Heart left ventricle (tissue), 16 donors: Measurements from ENCODE around the gene VSX2. TPM values are rescaled to one million over a fixed set of nuclear protein-coding genes. Genes with fewer than 3 reads are reported as not detected.

Source experiments
- ATAC-seq, 4 donors: fragments of 200-7000 bp; cut with Tn5 transposase; one replicate each; pipeline ENCODE4 v1.9.1; 2020 to 2022; ENCODE audit warnings: moderate library complexity in 4 of 4, mild to moderate bottlenecking in 3 of 4, moderate number of reproducible peaks in 1 of 4
- DNase-seq, 5 donors: peaks; one replicate each; pipeline ENCODE4 v3.0.0-alpha.2; 2020
- H3K27ac ChIP-seq, 12 donors: fragments of 200-600 bp; sonication (generic) in 4 of 12; one replicate each; pipeline versions ENCODE4 v1.5.0 to v1.8.0; 2016 to 2022; ENCODE audit warnings: mild to moderate bottlenecking in 2 of 12
- H3K27me3 ChIP-seq, 9 donors: fragments of 200-600 bp; sonication (generic) in 2 of 9; one replicate each; pipeline versions ENCODE4 v1.5.1 to v1.8.0; 2016 to 2022; ENCODE audit warnings: mild to moderate bottlenecking in 3 of 9
- H3K36me3 ChIP-seq, 9 donors: fragments of 200-600 bp; sonication (generic) in 2 of 9; one replicate each; pipeline versions ENCODE4 v1.5.0 to v1.8.0; 2018 to 2022; ENCODE audit warnings: mild to moderate bottlenecking in 2 of 9
- H3K4me1 ChIP-seq, 12 donors: fragments of 200-600 bp; sonication (generic) in 4 of 12; one replicate each; pipeline versions ENCODE4 v1.5.0 to v1.8.0; 2016 to 2022; ENCODE audit warnings: mild to moderate bottlenecking in 3 of 12
- H3K4me3 ChIP-seq, 12 donors: fragments of 200-600 bp; sonication (generic) in 4 of 12; one replicate each; pipeline versions ENCODE4 v1.5.0 to v1.8.0; 2017 to 2022; ENCODE audit warnings: mild to moderate bottlenecking in 9 of 12, moderate library complexity in 4 of 12
- H3K9me3 ChIP-seq, 12 donors: fragments of 200-600 bp; sonication (generic) in 4 of 12; one replicate each; pipeline versions ENCODE4 v1.5.0 to v1.8.0; 2016 to 2022; ENCODE audit warnings: mild to moderate bottlenecking in 1 of 12
- CTCF ChIP-seq, 12 donors: fragments of 200-600 bp; sonication (generic) in 4 of 12; IDR thresholded peaks; one replicate each; pipeline versions ENCODE4 v1.5.0 to v1.8.0; 2018 to 2022; ENCODE audit warnings: antibody characterized with exemption in 12 of 12, mild to moderate bottlenecking in 5 of 12
- POLR2A ChIP-seq, 2 donors: fragments of 450-650 bp; IDR thresholded peaks; one replicate each; pipeline ENCODE4 v1.6.1; 2017; ENCODE audit warnings: antibody characterized with exemption in 2 of 2, mild to moderate bottlenecking in 2 of 2, moderate library complexity in 2 of 2
- WGBS, 4 donors: extraction: QIAGEN DNeasy Blood & Tissue Kit in 2 of 4; methylation state at CpG; one replicate each; pipeline versions ENCODE4 v1.1.5 to v1.1.7; 2013 to 2018; 5-methylcytosine and 5-hydroxymethylcytosine counted together
- intact Hi-C, 10 donors: fragments of 100-400 bp; cut with DNase I; formaldehyde crosslinking; loops; one replicate each; pipeline versions ENCODE4 v1.11.1 to v1.14.2; 2022
- polyA plus RNA-seq, 2 donors: library from polyadenylated mRNA; stranded (reverse); fragments of 200-250 nt; gene quantifications; one replicate each; pipeline ENCODE4 v1.2.3, GENCODE V29; 2013
- total RNA-seq, 9 donors: library from RNA; depleted of rRNA in 2 of 9; stranded (reverse); fragments of >200 nt in 2 of 9; fragmentation: NEBNext Ultra II Directional in 3 of 9; extraction: Animal tissue kit (Norgen Biotek cat#: 25700) in 3 of 9; gene quantifications; one replicate each; pipeline versions ENCODE4 v1.1.0 to v1.2.4, GENCODE V29; 2016 to 2023
- donor health status: ischemic (EF 13 %, LVEDD 7.1; RV severe dilation, severe dysfunction).
- donor health status: healthy with polysubstance abuse.
- donor health status: DM: no; HTN: yes; CAD: no.
- donor health status: DM: no; HTN: no; CAD: no.
- donor health status: ischemic (EF 25% LVEDD 6.9; RV normal size, moderate dysfunction).
- donor health status: ischemic (EF 25% LVEDD 5.7; RV mildly dilated, moderate dysfunction).
- donor health status: healthy.
- donor health status: DM: yes; HTN: yes; CAD: no.
- donor health status: ischemic (EF 35%, LVEDD 5.7; RV mildly dilated, moderate dysfunction).
- donor health status: nonischemic (EF 11% LVEDD 7.7; RV severe dilation, severe dysfunction).
- donor health status: DM: yes; HTN: yes; CAD: no.
- donor health status: PGD.
- donor health status: ischemic (EF 29% LVEDD 5.4; RV normal size, mild dysfunction).
- donor health status: nonischemic (EF 23%, LVEDD 6.1; RV moderate dilation, normal function).

VSX2 gene
- total and polyA plus RNA-seq, 11 donors = 0.08 TPM; not detected in 10

- Histone ChIP-seq H3K27me3 (no peaks in the 10 kb centered on the region), H3K27ac (no peak overlapping the region), H3K4me3 (no peak overlapping the region), H3K36me3 (peaks cover 0 to 96% (median 88%) of the 10 kb centered on the region in 9 donors), H3K4me1 (no peaks in the 10 kb centered on the region), H3K9me3 (no peaks in the 10 kb centered on the region)
- intact Hi-C loops = no loop called here
- TF ChIP-seq CTCF (IDR thresholded peaks at IDR 0.05) (no peak), POLR2A (IDR thresholded peaks at IDR 0.05) (no peak)
- WGBS, 4 donors = 77 to 83% (median 81%) methylated on average over 5 of the region's 5 CpGs
- ATAC-seq (no peak), DNase-seq (no peak)
These were observed 50.6 kb downstream of the VSX2 start for GRCh38 chr14:74289801-74290200.

GRCh38 chr14:74290415-74290814 lies 51.2 kb downstream of the VSX2 start:
- intact Hi-C loops = no loop called here
- no peaks in the 10 kb centered on the region for H3K27me3 ChIP-seq
- no peaks in the 10 kb centered on the region for H3K4me1 ChIP-seq
- WGBS, 4 donors = 64 to 72% (median 67%) methylated on average over 7 of the region's 7 CpGs
- peak in 9 of 12 donors; percentile 12 to 48 (median 27) for TF ChIP-seq CTCF (IDR thresholded peaks at IDR 0.05)
- no peak for TF ChIP-seq POLR2A (IDR thresholded peaks at IDR 0.05)
- H3K27ac ChIP-seq = no peak overlapping the region
- ATAC-seq (peak in 1 of 4 donors; percentile 19), DNase-seq (no peak)
- H3K4me3 ChIP-seq = no peak overlapping the region
- H3K36me3 ChIP-seq = peaks cover 0 to 96% (median 88%) of the 10 kb centered on the region in 9 donors
- H3K9me3 ChIP-seq = no peaks in the 10 kb centered on the region

GRCh38 chr14:74292061-74292460 lies 52.8 kb downstream of the VSX2 start:
- WGBS, 4 donors = 72 to 81% (median 77%) methylated on average over 11 of the region's 11 CpGs
- ATAC-seq (no peak), DNase-seq (no peak)
- Histone ChIP-seq H3K4me3 (no peak overlapping the region), H3K27me3 (no peaks in the 10 kb centered on the region), H3K4me1 (no peaks in the 10 kb centered on the region), H3K9me3 (no peaks in the 10 kb centered on the region), H3K36me3 (peaks cover 0 to 96% (median 88%) of the 10 kb centered on the region in 9 donors), H3K27ac (no peak overlapping the region)
- no peak for TF ChIP-seq CTCF (IDR thresholded peaks at IDR 0.05)
- no peak for TF ChIP-seq POLR2A (IDR thresholded peaks at IDR 0.05)
- intact Hi-C loops = no loop called here

- intact Hi-C loops = no loop called here
- DNase-seq (no peak), ATAC-seq (no peak)
- Histone ChIP-seq H3K36me3 (peaks cover 0 to 96% (median 89%) of the 10 kb centered on the region in 9 donors), H3K27me3 (no peaks in the 10 kb centered on the region), H3K27ac (no peak overlapping the region), H3K4me3 (no peak overlapping the region), H3K4me1 (peaks cover 0 to 14% (median 2%) of the 10 kb centered on the region in 12 donors), H3K9me3 (no peaks in the 10 kb centered on the region)
- TF ChIP-seq CTCF (IDR thresholded peaks at IDR 0.05) (no peak), POLR2A (IDR thresholded peaks at IDR 0.05) (no peak)
- whole genome bisulfite sequencing, 4 donors = 66 to 98% (median 97%) methylated on average over 2 of the region's 2 CpGs
These were observed 54.4 kb downstream of the VSX2 start for GRCh38 chr14:74293606-74294005.
